GM11168 (cell line): ENCODE data around the gene GPT2.

Experiments used
- in situ Hi-C: fragments of 300-500 bp; cut with MboI; formaldehyde crosslinking; loops from one replicate; pipeline ENCODE4 v1.12.0; 2022; ENCODE audit warnings: low sequenced_read_pairs; ENCODE audit not compliant: unreplicated experiment

GPT2 gene

GRCh38 chr16:46895399-46896313 lies 11.5 kb downstream of the GPT2 start:
- in situ Hi-C loops = no loop called here

GRCh38 chr16:46896314-46896968 lies 12.3 kb downstream of the GPT2 start:
- in situ Hi-C loops = no loop called here

GRCh38 chr16:46897471-46897870 lies 13.3 kb downstream of the GPT2 start:
- in situ Hi-C loops = no loop called here

GRCh38 chr16:46898006-46898405 lies 13.8 kb downstream of the GPT2 start:
- in situ Hi-C loops = no loop called here

DNA sequence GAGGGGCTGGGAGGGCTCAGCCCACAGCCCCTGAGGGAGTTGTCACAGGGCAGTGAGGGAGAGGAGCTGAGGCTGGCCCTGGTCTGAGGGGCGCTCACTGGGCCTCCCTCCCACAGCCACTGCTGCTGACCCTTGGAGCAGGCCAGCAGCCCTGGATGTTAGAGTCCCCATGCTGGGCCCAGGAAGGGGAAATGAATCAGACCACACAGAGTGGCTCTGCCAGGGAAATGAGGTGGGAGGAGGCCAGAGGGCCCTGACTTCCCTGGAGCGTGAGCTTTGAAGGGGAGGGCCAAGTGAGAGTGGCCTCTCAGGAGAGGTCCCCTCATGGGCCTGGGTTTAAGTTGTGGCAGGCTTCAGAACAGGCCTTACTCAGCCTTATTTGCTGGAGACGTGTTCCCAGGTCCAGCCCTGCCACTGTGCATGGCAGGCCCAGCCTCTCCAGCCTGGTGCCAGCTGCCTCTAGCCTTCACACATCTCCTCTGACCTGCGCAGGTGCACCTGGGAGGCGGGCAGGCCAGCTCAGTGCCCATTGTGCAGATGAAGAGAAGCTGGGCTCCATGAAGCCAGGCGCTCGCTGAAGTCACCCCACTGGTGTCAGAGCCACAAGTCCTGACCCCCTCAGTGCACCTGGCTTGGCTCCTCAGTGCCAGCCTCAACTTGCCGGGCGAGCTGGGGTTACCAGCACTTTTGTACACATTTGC lies 15.4 kb downstream of the GPT2 start:
- in situ Hi-C loops = no loop called here

- in situ Hi-C loops = no loop called here
These were observed 16.5 kb downstream of the GPT2 start for GRCh38 chr16:46900455-46901235.

DNA sequence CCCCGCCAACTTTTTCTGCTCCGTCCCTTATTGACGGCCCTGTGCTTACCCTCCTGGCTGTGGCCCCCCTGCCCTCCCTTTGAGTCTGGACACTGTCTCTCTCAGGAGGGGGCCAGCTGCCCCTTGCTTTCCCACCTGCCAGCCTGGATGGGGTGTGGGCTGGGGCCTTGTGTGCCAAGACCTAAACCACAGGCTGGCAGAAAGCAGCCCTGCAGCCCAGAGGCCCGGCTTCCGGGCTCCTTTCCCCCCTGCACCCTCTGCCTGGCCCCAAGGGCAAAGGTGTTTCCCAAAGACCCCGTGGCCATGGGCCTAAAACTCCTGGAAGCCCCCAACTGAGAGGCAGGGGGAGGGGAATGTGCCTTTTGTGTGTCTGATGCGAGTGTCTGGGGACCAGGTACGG lies 17.5 kb downstream of the GPT2 start:
- in situ Hi-C loops = no loop called here

DNA sequence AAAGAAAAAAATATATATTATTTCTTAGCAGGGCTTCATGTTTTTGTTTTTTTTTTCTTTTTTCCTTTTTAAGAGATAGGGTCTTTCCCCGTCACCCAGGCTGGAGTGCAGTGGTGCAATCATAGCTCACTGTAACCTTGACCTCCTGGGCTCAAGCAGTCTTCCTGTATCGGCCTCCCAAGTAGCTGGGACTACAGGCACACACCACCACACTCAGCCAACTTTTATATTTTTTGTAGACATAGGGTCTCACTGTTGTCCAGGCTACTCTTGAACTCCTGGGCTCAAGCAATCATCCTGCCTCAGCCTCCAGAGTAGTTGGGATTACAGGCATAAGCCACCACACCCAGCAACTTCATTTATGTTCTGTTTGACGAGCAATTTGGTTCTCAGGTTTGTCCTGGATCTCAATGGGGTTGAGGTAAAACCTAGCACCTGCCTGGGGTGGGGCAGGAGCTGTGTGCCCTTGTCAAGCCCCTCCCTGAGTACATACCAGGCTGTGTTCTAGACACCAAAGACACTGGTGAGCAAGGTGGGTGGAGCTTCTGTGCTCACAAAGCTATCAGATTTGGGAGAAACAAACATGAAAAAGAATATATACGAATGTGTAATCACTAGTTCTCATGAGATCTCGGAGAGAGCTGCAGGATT lies 19.2 kb downstream of the GPT2 start:
- in situ Hi-C loops = no loop called here

DNA sequence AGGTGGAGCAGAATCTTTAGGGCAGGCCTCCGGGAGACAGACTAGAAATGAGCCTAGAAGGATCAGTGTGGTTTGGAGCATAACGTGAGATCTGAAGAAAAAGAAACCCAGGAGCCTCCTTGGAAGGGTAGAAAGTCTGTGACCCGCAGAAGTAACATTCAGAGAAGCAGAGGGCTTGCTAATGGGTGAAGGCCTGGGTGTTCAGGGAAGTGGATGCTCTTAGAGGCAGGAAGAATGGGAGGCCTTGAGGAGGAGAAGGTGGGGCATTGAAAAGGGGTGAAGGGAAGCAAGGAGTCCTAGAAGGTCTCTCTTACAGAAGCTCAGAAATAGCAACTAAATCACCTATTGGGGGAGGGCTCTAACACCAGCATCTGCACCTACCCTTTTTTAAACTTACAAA lies 20.3 kb downstream of the GPT2 start:
- in situ Hi-C loops = no loop called here

- in situ Hi-C loops = no loop called here
These were observed 22.3 kb downstream of the GPT2 start for GRCh38 chr16:46906360-46907060.

GRCh38 chr16:46907061-46907774 lies 23.1 kb downstream of the GPT2 start:
- in situ Hi-C loops = no loop called here

- in situ Hi-C loops = no loop called here
These were observed 24.6 kb downstream of the GPT2 start for GRCh38 chr16:46908540-46909372.

DNA sequence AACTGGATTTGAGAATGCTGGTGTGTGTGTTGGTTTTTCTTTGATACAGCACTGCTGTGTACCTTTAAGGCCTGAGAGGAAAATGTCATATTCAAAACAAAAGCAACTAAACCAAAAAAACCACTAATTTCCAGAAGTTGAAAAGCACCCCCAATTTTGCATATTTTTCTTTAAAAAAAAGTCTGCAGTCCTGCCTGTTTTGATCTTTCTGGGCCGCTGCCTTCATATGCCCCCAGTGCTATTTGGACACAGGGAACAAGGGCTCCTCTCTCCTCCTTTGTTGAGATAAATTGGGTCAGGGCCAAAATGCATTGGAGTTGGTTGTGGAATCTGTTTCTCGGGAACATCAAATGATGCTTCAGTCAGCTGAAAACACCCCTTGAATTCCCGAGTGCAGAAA lies 26.9 kb downstream of the GPT2 start:
- in situ Hi-C loops = no loop called here

DNA sequence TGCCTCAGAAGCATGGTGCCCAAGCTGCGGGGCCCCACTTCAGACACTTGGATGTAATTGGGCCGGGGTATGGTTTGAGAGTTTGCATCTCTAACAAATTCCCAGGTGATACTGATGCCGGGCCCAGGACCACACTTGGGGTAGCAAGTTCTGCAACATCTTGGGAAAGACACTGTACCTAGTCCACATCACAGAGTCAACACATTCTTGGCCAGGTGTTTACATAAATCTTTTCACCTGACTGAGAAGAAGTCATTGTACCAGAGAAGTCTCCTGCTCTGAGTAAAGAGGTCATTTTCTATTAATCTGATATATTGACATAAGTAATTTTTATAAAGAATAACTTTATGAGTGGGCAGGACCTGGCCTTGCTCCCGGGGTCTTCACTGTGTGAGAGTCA lies 27.5 kb downstream of the GPT2 start:
- in situ Hi-C loops = no loop called here

GRCh38 chr16:46914556-46915201 lies 30.5 kb downstream of the GPT2 start:
- in situ Hi-C loops = loop anchor here (5.0 kb wide), 1 partner anchor 52 kb away; no protein-coding TSS in a partner anchor

GRCh38 chr16:46915483-46916025 lies 31.4 kb downstream of the GPT2 start:
- in situ Hi-C loops = loop anchor here (5.0 kb wide), 1 partner anchor 53 kb away; no protein-coding TSS in a partner anchor

GRCh38 chr16:46916980-46917379 lies 32.8 kb downstream of the GPT2 start:
- in situ Hi-C loops = loop anchor here (5.0 kb wide), 1 partner anchor 55 kb away; no protein-coding TSS in a partner anchor
